HG03066 (cell line): Measurements from ENCODE around the gene PTGDR.

Experiments used
- ATAC-seq: cut with Tn5 transposase; IDR thresholded peaks from one replicate; pipeline ENCODE4 v1.9.1; 2021; ENCODE audit warnings: low read depth; ENCODE audit not compliant: unreplicated experiment

The PTGDR gene, protein sequence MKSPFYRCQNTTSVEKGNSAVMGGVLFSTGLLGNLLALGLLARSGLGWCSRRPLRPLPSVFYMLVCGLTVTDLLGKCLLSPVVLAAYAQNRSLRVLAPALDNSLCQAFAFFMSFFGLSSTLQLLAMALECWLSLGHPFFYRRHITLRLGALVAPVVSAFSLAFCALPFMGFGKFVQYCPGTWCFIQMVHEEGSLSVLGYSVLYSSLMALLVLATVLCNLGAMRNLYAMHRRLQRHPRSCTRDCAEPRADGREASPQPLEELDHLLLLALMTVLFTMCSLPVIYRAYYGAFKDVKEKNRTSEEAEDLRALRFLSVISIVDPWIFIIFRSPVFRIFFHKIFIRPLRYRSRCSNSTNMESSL

DNA sequence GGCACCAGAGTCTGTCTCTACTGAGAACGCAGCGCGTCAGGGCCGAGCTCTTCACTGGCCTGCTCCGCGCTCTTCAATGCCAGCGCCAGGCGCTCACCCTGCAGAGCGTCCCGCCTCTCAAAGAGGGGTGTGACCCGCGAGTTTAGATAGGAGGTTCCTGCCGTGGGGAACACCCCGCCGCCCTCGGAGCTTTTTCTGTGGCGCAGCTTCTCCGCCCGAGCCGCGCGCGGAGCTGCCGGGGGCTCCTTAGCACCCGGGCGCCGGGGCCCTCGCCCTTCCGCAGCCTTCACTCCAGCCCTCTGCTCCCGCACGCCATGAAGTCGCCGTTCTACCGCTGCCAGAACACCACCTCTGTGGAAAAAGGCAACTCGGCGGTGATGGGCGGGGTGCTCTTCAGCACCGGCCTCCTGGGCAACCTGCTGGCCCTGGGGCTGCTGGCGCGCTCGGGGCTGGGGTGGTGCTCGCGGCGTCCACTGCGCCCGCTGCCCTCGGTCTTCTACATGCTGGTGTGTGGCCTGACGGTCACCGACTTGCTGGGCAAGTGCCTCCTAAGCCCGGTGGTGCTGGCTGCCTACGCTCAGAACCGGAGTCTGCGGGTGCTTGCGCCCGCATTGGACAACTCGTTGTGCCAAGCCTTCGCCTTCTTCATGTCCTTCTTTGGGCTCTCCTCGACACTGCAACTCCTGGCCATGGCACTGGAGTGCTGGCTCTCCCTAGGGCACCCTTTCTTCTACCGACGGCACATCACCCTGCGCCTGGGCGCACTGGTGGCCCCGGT lies at the start of gene PTGDR:
Gene PTGDR (plus strand): TSS at position 198 of the 778 bp plus-strand sequence. CDS start 117 bp downstream, at position 315.
- ATAC-seq, result no peak

DNA sequence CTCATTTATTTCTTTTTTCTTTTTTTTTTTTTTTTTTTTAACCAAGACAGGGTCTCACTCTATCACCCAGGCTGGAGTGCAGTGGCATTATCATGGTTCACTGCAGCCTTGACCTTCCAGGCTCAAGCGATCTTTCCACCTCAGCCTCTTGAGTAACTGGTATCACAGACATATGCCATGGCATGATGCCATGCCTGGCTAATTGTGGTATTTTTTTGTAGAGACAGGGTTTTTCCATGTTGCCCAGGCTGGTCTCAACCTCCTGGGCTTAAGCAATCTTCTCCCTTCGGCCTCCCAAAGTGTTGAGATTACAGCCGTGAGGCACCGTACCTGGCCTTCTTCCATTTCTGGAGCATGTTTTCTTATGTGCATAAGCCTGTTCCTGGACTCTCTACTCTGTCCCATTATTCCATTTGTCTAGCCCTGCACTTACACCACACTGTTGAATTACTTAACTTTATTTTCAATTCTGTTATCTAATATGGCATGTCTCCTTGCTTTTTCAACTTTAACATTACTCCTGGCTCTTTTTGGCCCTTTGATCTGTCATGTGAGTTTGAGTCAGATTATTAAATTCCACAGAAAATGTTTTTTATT lies 47.9 kb upstream of the PTGDR start:
- no peak for ATAC-seq

DNA sequence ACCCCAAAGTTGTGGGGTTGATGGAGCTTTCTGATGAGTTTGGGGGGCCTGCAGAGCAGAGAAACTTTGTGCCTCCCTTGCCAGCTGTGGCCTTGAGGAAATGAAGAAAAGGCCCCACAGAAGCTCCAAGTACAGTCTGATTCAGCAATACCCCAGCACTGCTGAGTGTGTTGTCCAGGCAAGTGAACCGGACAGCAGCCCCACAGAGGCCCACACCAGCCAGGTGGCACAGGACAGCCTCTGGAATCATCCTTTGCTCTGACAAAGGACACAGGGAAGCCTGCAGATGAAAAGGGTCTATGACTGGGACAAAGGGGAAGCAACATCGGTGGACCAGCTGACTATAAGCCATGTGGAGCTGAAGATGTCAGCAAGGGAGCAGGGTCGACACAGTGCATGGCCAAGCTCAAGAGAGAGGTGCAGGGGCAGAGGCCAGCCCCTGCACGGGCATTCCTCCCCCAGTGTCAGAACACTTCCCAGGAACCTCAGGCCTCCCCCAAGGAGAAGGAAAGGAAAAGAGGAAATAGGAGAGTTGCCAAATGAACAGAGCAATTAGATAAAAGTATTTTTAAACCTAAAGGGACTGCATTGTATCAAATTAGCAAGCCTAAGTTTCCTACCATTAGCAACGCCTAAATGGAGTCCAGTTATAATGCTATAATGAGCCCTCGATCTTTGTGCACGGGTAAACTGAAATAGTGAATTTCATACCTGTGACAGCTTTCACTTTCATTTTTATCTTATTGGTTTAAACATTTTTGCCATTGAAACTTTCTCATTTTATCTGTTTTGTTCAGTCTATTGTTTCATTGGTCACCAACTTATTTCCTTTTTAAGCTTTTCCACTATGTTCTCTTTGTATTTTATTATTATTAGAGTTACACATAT lies 46.3 kb upstream of the PTGDR start:
- no peak for ATAC-seq

DNA sequence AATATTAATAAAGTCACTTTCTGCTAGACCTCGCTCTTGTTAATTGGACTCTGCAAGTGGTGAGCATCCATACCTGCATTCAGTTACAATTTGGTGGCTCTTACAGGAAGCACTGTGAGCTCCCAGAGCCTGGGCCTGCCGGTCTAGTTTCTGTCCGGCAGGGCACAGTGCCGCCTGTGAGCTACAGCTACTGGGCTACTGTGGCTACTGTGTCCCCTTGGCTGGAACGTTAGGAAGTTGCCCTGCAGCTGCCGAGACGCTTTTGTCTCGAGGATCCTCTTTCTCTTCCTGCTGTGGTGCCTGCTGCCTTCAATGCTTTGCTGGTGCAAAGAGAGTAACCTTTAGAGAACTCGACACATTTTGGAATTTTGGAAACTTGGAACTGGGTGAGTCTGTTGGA lies 44.6 kb upstream of the PTGDR start:
- ATAC-seq, result no peak

DNA sequence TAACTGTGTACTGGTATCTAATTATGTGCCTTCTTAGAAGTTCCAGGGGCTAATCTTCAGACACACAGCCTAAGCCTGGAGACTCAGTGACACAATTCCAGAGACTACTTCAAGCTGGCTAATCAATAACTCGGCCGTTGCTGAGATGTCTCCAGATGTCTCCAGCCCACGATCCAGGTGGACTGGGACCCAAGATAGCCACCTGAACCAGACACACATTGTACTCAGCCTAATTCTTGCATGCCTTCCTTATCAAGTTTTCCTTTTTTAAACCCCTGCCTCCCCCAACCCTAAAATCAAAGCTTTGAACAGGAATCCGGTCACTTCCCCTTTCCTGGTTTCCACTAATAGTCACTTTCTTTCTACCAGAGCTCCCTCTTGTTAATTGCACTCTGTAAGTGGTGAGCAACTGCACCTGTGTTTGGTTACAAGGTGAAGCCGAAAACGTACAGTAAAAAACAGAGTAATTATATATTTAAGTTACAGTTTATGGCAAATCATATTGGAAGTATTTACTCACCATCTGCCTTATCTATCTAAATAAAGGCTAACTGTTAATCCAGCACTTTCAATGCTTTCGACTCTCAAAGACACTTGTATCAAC lies 39.8 kb upstream of the PTGDR start:
- ATAC-seq, result no peak

DNA sequence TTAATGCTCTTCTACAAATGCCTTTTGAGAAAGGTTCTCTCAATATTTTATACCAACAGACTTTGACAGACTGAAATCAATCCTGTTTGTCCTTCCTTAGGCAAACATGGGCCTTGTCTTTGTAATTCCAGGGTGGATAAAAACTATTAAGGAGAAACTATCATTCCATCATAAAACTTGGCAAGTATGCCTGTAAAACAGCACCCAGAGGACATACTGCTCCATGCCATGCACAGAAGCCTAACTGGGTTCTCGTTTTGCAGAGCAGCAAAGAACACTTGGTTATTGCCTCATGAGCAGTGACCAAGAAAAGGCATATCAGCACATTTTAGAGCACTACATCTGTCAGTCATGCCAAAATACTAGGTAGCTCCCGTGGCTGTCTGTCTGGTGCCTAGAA lies 33.8 kb upstream of the PTGDR start:
- no peak for ATAC-seq

DNA sequence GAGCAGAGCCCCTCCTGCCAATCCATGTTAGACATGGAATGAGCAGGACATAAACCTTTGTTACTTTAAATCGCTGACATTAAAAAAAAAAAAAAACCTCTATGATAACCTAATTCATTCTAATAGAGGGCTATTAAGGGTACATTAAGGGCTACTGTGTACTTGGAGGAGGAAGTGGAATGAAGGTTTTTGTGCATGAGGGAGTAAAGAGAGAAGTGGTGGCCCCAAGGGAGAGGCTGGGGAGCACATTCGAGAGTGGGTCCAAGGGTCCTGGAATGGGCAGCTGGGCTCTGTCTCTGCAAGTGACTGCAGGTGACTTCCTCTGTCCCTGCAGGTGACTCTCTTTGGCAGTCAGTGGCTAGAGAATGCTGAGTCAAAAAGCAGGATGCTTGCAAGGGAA lies 32.1 kb upstream of the PTGDR start:
- no peak for ATAC-seq

DNA sequence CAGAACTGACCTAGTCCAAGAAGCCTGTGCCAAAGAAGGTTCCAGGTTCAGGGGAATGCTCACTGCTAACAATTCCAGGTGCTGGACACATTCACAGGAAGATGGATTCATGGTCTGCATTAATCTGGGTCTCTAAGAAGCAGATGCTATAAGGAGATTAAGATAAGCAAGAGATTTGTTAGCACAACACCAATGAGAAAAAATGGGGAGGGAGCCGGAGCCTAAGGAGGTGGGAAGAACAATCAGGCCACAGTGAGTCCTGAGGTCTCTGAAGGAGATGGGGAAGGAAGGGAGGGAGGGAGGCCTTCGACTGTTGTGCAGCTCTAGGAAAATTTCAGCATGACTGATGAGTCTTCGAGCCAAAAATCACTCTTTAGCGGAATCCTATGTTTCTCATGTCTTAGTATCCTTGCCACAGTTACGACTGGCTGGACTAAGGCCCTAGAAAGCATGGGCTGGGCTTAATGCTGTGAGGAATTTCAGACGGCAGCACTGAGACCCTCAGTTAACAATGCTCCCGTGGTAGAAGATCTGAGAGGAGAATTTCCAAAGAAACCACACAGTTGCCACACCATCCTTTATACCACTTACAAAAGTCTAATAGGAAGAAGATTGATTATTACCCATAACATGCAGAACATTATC lies 31.5 kb upstream of the PTGDR start:
- no peak for ATAC-seq

DNA sequence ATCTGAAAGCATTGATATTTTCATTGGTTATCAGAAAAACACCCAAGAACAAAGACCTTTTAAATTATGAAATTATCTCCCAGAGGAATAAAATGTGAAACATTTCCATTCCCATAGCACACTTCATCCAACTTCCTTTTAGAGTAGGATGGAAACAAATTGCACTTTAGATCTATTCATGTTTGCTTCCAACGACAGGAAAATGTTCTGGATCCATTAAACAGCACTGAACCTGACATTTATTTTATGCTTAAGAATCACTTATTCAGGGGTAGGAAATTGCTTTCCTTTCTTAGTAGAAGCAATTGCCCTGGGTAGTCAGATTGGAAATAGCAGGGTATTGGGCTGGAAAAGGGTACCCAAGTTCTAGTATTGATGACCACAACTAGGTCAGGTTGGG lies 28.8 kb upstream of the PTGDR start:
- no peak for ATAC-seq

DNA sequence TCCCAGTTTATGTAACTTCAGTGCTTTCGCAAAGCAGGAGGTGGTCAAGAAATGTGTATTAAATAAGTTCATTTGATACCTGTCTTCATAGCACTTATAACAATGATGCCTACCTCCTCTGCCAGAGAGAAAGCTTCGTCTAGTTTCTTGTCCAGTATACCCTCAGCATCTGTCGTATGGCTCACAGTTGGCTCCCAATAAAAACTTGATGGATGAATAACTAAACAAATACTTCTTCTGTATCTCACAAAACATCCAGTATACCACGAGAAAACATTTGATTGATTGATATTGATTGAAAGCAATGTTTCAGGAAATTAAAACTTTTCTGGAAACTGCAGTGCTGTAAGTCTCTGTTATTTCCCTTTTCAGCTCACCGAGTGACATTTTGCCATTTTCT lies 26.9 kb upstream of the PTGDR start:
- ATAC-seq, result no peak

DNA sequence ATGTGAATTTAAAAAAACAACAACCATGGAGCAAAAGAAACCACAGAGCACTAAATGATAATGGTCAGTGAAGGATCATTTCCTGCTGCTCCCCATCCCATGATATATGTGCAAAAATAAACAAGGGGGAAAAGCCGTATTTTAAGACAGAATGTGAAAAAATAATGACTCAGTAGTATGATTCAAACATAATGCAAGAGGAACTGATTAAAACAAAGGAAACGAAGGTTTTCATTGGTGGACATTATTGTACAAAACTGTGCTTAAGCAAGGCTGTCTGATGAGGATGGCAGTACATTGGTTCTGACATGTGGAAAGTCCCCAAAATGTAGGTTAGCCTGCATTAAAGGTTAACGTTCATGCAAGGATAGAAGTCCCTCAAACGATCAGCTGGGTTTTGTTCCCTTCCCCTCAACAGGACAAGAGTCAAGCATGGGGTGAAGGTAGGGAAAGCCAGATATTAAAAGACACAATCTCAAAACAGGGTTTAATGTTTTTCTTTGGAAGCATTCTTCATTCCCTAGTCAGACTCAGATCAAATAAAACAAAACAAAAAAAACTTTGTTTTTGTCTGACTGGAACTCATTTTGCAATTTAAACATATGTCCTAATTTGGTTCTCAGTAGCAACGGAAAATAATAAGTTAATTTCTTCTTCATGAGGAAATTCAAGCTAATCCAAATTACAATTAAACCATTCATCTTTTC lies 26.3 kb upstream of the PTGDR start:
- ATAC-seq, result no peak

DNA sequence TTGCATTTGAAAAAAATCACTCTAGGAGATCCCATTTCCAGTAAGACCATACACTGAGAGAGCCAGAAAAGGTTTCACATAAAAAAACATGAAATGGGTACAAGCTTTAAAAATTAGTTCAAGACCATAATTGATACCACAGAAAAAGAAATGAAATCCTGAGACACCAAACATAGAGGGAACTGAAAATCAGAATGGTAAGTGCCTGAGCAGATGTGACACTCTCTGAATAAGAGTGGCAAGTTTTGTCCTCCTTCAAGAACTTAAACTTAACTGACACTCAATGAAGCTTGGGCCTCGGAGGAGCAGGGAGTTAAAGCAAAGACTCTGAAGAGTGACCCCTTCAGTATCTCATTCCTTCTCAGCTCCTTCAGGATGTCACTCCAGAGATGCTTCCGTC lies 23.2 kb upstream of the PTGDR start:
- ATAC-seq, result peak; percentile 69

DNA sequence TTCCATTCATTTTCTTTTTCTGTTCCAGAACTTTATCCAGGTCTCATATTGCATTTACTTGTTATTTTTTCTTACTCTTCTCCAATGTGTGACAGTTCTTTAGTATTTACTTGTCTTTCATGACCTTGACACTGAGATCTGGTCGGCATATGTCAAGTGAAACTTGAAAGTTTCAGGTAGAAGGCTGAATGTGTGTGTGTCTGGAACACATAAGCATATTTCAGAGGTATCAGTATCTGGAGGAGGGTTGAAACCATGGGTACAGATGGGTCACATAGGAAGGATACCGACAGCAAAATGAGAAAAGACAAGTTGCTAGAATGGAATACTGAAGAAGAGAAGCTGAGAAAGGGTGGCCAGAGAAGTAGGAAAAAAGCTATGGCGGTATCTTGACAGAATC lies 22.5 kb upstream of the PTGDR start:
- no peak for ATAC-seq

DNA sequence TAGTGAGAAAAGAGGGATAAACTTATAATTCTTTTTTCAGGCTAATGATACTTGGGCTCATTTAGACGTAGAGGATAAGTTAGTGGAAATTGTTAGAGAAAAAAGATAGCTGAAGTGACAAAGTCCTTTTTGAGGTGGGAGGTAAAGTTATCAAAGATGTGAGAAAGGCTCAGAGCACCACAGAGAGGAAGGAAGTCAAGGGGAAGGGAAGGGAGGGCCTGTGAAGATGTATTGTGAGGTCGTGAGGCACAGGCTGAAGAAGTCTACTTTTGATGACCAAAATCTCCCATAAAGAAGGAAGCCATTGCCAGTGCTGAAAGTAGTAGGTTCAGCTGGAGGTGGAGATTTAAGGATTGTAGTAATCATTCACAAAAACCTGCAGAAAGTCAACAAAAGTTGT lies 19.4 kb upstream of the PTGDR start:
- ATAC-seq, result no peak

DNA sequence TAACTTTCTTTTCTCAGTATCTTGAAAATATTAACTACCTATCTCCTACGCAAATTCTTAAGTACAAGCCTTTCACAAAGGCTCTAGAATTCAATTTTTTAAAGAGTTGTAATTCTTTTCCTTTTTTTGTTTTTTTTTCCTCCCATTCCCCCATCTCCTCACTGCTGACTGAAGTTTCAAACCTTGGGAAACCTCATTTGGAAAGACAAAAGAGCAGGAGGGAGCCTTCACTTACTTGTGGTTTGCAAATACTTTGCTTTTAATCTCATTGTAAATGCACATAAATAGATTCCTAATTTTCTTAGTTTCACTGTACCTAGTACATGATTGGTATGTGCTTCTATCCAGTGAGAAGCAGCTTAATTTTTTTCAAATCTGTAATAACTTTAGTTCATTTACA lies 15.8 kb upstream of the PTGDR start:
- ATAC-seq, result no peak

DNA sequence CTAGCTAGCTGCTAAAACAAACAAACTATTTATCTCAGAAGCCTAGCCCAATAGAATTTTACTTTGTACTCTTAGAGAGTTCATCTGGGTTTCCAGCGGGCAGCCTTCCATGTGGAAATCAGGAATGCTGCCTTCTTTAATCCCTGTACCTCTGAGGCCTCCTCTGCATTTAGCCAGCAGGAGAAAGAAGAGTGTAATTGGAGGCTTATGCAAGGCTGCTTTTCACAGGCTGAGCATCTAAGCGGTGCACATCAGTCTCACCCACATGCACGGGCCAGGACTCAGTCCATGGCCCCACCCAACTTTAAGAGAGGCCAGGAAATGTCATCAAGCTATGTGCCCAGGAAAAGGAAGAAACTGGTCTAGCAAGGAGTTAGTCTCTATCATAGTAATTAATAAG lies 14.0 kb upstream of the PTGDR start:
- ATAC-seq, result no peak

DNA sequence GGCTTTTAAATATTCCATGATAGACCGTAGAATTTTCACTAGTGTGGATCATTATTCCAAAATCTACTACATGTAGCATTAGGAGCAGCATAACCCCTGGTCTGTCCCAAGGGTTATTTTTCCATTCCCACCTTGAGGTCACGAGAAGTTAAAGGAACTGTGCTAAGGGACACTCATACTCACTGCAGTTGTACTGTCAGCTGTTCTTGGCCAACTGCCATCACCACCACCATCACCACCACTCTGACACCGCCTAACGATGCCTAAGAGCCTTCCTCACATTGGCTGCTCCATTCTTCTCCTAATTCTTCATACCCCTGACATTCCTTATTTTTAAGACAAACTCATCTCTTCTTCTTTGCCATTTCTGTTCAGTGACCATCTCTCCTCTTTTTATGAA lies 13.4 kb upstream of the PTGDR start:
- ATAC-seq, result no peak

DNA sequence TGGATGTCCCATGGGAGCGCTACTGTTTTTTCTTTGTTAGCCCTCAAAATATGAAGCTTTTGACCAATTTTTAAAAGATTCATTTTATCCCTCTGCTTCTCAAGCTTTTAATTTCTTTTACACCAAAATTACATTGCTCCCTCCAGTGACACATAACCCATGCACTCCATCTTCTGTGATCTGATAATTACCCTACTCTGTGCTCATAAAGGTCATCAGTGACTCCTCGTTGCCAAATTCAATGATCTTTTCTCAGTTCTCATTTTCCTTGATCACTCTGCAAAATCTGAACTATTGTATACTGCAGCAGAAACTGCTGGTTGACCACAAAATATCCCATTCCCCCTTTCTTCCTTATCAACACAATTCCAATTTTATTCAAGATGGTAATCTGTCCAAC lies 8.7 kb upstream of the PTGDR start:
- no peak for ATAC-seq

DNA sequence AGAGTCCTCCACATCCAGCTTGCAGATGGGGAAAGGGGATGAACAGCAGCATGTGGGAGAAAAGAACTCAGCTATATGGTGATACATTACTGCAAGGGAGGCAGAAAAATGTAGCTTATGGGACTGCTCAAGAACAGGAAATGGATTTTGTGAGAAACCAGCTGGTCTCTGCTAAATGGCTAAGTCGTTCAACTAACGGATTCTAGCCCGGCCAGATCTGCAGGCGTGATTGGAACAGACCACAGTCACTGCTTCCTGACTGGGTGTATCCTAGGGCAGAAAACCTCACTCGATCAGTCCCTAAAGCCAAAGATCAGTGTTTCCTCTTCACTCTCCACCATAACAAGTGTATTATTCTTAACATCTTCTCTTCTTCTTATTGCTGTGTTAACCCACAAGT lies 8.1 kb upstream of the PTGDR start:
- ATAC-seq, result no peak
